HepG2 (cell line): ENCODE data around the gene MTHFD1. TPM values are rescaled to one million over a fixed set of nuclear protein-coding genes. Genes with fewer than 3 reads are reported as not detected.
A peak's percentile ranks its signal among the peaks of the same experiment; 100 is the strongest.

Experiments
- ARNT ChIP-seq: fragments of 450-650 bp; IDR thresholded peaks from 2 replicates; pipeline ENCODE4 v1.6.1; 2017
- CC2D1A ChIP-seq: sonication (generic); formaldehyde crosslinking; IDR thresholded peaks from 2 replicates; pipeline ENCODE4 v1.8.1; 2023; ENCODE audit warnings: mild to moderate bottlenecking, missing genetic modification reagents
- ETV6 ChIP-seq: sonication (generic); formaldehyde crosslinking; conservative IDR thresholded peaks from 2 replicates; pipeline ENCODE4 v1.4.0; 2020; ENCODE audit warnings: missing genetic modification reagents
- HES4 ChIP-seq: sonication (generic); formaldehyde crosslinking; IDR thresholded peaks from 2 replicates; pipeline ENCODE4 v1.9.0; 2021; ENCODE audit warnings: mild to moderate bottlenecking, missing genetic modification reagents, borderline replicate concordance
- KDM5A ChIP-seq: fragments of 200-600 bp; sonication (generic); IDR thresholded peaks from 2 replicates; pipeline ENCODE4 v1.7.0; 2018; ENCODE audit warnings: antibody characterized with exemption, mild to moderate bottlenecking, low read length, borderline replicate concordance
- KLF11 ChIP-seq: IDR thresholded peaks from 2 replicates; pipeline ENCODE4 v1.6.1; 2016; ENCODE audit warnings: missing compliant biosample characterization
- PHB2 ChIP-seq: fragments of 450-650 bp; IDR thresholded peaks from 2 replicates; pipeline ENCODE4 v1.6.1; 2018; ENCODE audit not compliant: partially characterized antibody
- SRF ChIP-seq: IDR thresholded peaks from 2 replicates; pipeline ENCODE4 v1.6.1; 2011; ENCODE audit warnings: mild to moderate bottlenecking, low read depth, low read length, moderate library complexity
- TP53 ChIP-seq: sonication (generic); formaldehyde crosslinking; conservative IDR thresholded peaks from 2 replicates; pipeline ENCODE4 v1.4.0; 2020; ENCODE audit warnings: missing genetic modification reagents
- ZFP82 ChIP-seq: sonication (generic); formaldehyde crosslinking; IDR thresholded peaks from 2 replicates; pipeline ENCODE4 v1.5.1; 2020; ENCODE audit warnings: mild to moderate bottlenecking, missing genetic modification reagents, borderline replicate concordance
- ZNF207 ChIP-seq: fragments of 450-650 bp; IDR thresholded peaks from 2 replicates; pipeline ENCODE4 v1.6.1; 2016; ENCODE audit warnings: antibody characterized with exemption, borderline replicate concordance
- ZNF468 ChIP-seq: sonication (generic); formaldehyde crosslinking; IDR thresholded peaks from 2 replicates; pipeline ENCODE4 v1.8.0; 2022; ENCODE audit warnings: mild to moderate bottlenecking, moderate library complexity, missing genetic modification reagents
- ZNF557 ChIP-seq: sonication (generic); formaldehyde crosslinking; IDR thresholded peaks from 2 replicates; pipeline ENCODE4 v1.4.0; 2020; ENCODE audit warnings: missing genetic modification reagents
- ZNF678 ChIP-seq: sonication (generic); formaldehyde crosslinking; IDR thresholded peaks from 2 replicates; pipeline ENCODE4 v1.4.0; 2020; ENCODE audit warnings: mild to moderate bottlenecking, missing genetic modification reagents
- ZNF777 ChIP-seq: sonication (generic); formaldehyde crosslinking; IDR thresholded peaks from 2 replicates; pipeline ENCODE4 v1.4.0; 2020; ENCODE audit warnings: missing genetic modification reagents
- ZSCAN29 ChIP-seq: sonication (generic); formaldehyde crosslinking; conservative IDR thresholded peaks from 2 replicates; pipeline ENCODE4 v1.4.0; 2020; ENCODE audit warnings: mild to moderate bottlenecking, missing genetic modification reagents
- polyA plus RNA-seq, 8 experiments: library from polyadenylated mRNA; depleted of rRNA in 3 of 8; stranded (reverse) in 7 of 8; unstranded in 1 of 8; fragments of >200 nt; fragmentation: Illumina TruSeq in 4 of 8; extraction: Trizol in 4 of 8; gene quantifications; 2 replicates each; pipeline versions ENCODE4 v1.2.1 to v1.2.3, GENCODE V29; 2011 to 2016; ENCODE audit warnings: low read depth in 4 of 8, missing spikeins in 1 of 8, mixed read lengths in 1 of 8; ENCODE audit not compliant: insufficient read depth in 1 of 8
- total RNA-seq, 5 experiments: library from RNA; depleted of rRNA; stranded (reverse); fragments of >200 nt; fragmentation: Illumina TruSeq; extraction: Trizol; gene quantifications; 2 replicates each; pipeline ENCODE4 v1.2.3, GENCODE V29; 2016; ENCODE audit warnings: low read depth in 1 of 5
- TF ChIP-seq, protein P1 (sequence below), 2 experiments: fragments of 450-650 bp in 1 of 2; sonication (generic) in 1 of 2; formaldehyde crosslinking in 1 of 2; IDR thresholded peaks; 2 replicates each; pipeline versions ENCODE4 v1.6.1 to v1.8.0; 2016 to 2022; ENCODE audit warnings: antibody characterized with exemption in 1 of 2, mild to moderate bottlenecking in 1 of 2, missing genetic modification reagents in 1 of 2
- TF ChIP-seq, protein P2 (sequence below): sonication (generic); formaldehyde crosslinking; IDR thresholded peaks from 2 replicates; pipeline ENCODE4 v1.8.0; 2022; ENCODE audit warnings: missing genetic modification reagents, low read depth, mild to moderate bottlenecking, borderline replicate concordance
- TF ChIP-seq, protein P3 (sequence below): sonication (generic); formaldehyde crosslinking; IDR thresholded peaks from 2 replicates; pipeline ENCODE4 v1.9.0; 2022; ENCODE audit warnings: low read depth, missing genetic modification reagents

Gene MTHFD1
- total and polyA plus RNA-seq, 2 of the 13 experiments (the other 11 are each of a cell fraction or from before 2014, with no cell fraction given): 31.0 to 106 TPM

DNA sequence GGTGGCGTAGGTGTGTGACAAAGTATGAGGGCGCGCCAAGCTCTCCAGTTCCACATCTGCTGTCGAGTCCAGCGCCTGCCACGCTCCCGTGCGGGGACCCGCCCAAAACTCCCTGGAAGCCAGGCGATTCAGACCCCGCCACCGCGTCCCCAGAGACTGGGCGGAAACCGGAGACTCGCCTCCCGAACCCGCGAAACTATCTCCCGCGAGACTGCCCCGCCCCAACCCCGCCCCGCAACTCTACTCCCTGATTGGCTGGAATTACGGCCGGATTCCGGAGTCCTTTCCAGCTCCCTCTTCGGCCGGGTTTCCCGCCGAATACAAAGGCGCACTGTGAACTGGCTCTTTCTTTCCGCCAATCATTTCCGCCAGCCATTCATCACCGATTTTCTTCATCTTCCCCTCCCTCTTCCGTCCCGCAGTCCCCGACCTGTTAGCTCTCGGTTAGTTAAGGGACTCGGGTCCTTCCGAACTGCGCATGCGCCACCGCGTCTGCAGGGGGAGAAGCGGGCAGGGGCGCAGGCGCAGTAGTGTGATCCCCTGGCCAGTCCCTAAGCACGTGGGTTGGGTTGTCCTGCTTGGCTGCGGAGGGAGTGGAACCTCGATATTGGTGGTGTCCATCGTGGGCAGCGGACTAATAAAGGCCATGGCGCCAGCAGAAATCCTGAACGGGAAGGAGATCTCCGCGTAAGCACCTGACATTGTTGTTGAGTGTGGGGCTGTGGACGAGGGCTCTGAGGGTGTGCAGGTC lies at the start of gene MTHFD1 (continued):
- TF ChIP-seq, protein P1, sequence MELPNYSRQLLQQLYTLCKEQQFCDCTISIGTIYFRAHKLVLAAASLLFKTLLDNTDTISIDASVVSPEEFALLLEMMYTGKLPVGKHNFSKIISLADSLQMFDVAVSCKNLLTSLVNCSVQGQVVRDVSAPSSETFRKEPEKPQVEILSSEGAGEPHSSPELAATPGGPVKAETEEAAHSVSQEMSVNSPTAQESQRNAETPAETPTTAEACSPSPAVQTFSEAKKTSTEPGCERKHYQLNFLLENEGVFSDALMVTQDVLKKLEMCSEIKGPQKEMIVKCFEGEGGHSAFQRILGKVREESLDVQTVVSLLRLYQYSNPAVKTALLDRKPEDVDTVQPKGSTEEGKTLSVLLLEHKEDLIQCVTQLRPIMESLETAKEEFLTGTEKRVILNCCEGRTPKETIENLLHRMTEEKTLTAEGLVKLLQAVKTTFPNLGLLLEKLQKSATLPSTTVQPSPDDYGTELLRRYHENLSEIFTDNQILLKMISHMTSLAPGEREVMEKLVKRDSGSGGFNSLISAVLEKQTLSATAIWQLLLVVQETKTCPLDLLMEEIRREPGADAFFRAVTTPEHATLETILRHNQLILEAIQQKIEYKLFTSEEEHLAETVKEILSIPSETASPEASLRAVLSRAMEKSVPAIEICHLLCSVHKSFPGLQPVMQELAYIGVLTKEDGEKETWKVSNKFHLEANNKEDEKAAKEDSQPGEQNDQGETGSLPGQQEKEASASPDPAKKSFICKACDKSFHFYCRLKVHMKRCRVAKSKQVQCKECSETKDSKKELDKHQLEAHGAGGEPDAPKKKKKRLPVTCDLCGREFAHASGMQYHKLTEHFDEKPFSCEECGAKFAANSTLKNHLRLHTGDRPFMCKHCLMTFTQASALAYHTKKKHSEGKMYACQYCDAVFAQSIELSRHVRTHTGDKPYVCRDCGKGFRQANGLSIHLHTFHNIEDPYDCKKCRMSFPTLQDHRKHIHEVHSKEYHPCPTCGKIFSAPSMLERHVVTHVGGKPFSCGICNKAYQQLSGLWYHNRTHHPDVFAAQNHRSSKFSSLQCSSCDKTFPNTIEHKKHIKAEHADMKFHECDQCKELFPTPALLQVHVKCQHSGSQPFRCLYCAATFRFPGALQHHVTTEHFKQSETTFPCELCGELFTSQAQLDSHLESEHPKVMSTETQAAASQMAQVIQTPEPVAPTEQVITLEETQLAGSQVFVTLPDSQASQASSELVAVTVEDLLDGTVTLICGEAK (IDR thresholded peaks at IDR 0.05): no peak
- TF ChIP-seq, protein P1 (CRISPR knock-in tag; IDR thresholded peaks at IDR 0.05): peak; percentile 79
- no peak for TF ChIP-seq ETV6 (CRISPR knock-in tag)
- TF ChIP-seq ZNF678: peak; percentile 87
- no peak for TF ChIP-seq SRF
- TF ChIP-seq ZNF468 (CRISPR knock-in tag): no peak
- TF ChIP-seq ZFP82 (CRISPR knock-in tag): no peak
- TF ChIP-seq, protein P2, sequence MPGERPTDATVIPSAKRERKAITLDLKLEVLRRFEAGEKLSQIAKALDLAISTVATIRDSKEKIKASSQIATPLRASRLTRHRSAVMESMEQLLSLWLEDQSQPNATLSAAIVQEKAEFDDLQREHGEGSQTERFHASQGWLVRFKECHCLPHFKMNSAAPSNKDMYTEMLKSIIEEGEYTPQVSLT (CRISPR knock-in tag): peak; percentile 62; the same call in 1 of the 2 replicates
- no peak; the same call in 1 of the 2 replicates for TF ChIP-seq KLF11 (CRISPR knock-in tag)
- TF ChIP-seq, protein P3, sequence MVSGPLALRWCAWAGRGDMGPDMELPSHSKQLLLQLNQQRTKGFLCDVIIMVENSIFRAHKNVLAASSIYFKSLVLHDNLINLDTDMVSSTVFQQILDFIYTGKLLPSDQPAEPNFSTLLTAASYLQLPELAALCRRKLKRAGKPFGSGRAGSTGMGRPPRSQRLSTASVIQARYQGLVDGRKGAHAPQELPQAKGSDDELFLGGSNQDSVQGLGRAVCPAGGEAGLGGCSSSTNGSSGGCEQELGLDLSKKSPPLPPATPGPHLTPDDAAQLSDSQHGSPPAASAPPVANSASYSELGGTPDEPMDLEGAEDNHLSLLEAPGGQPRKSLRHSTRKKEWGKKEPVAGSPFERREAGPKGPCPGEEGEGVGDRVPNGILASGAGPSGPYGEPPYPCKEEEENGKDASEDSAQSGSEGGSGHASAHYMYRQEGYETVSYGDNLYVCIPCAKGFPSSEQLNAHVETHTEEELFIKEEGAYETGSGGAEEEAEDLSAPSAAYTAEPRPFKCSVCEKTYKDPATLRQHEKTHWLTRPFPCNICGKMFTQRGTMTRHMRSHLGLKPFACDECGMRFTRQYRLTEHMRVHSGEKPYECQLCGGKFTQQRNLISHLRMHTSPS (CRISPR knock-in tag): no peak; the same call in 1 of the 2 replicates
- peak; percentile 32; the same call in 1 of the 2 replicates for TF ChIP-seq ZNF777
- TF ChIP-seq TP53 (CRISPR knock-in tag): no peak
- TF ChIP-seq ZNF557 (CRISPR knock-in tag): peak; percentile 85; the same call in 1 of the 2 replicates
- TF ChIP-seq PHB2: no peak
- no peak; the same call in 1 of the 2 replicates for TF ChIP-seq ZSCAN29 (CRISPR knock-in tag)
- peak; percentile 88 for TF ChIP-seq HES4 (CRISPR knock-in tag)
- TF ChIP-seq ZNF207: no peak
- no peak; the same call in 1 of the 2 replicates for TF ChIP-seq KDM5A
- TF ChIP-seq CC2D1A (CRISPR knock-in tag): 0 out of 2 replicates have a peak, but pooled peaks have one; percentile 83
- no peak for TF ChIP-seq ARNT
